Activated T-cell treated with anti-CD3 and anti-CD28 coated beads, Interleukin-2, amount 50 U/mL, for 4 hours (primary cell): Measurements from ENCODE around the gene GDF7. TPM values are rescaled to one million over a fixed set of nuclear protein-coding genes. Genes with fewer than 3 reads are reported as not detected.
A peak's percentile ranks its signal among the peaks of the same experiment; 100 is the strongest.

Experiments
- ATAC-seq, 2 donors: fragments of 200-7000 bp; cut with Tn5 transposase; one replicate each; pipeline ENCODE4 v1.10.0; 2021
- DNase-seq: peaks from one replicate; pipeline ENCODE4 v3.0.0-alpha.2; 2020
- H3K27me3 Mint-ChIP-seq: one replicate; pipeline ENCODE4 v1.8.0; 2021; ENCODE audit warnings: low read depth, mixed read lengths
- H3K36me3 Mint-ChIP-seq: one replicate; pipeline ENCODE4 v1.8.0; 2022; ENCODE audit warnings: mixed read lengths; ENCODE audit not compliant: insufficient read depth
- H3K4me1 Mint-ChIP-seq: one replicate; pipeline ENCODE4 v1.8.0; 2021; ENCODE audit warnings: low read depth, mixed read lengths
- H3K4me3 Mint-ChIP-seq: one replicate; pipeline ENCODE4 v1.8.0; 2021; ENCODE audit warnings: mild to moderate bottlenecking, moderate library complexity, mixed read lengths
- H3K9me3 Mint-ChIP-seq: one replicate; pipeline ENCODE4 v1.8.0; 2021; ENCODE audit warnings: mixed read lengths
- total RNA-seq, 3 donors: library from RNA; stranded (reverse); gene quantifications; one replicate each; pipeline ENCODE4 v1.2.1, GENCODE V29; 2021

The GDF7 gene
- total RNA-seq, 3 donors from 2014 or later: 0.03 to 0.05 TPM; not detected in 1

- no peaks in the 10 kb centered on the region for H3K27me3 Mint-ChIP-seq
- DNase-seq (no peak), ATAC-seq (no peak)
- peaks cover 13% of the 10 kb centered on the region for H3K36me3 Mint-ChIP-seq
- peaks cover 28% of the 10 kb centered on the region for H3K4me1 Mint-ChIP-seq
- H3K9me3 Mint-ChIP-seq: no peaks in the 10 kb centered on the region
- H3K4me3 Mint-ChIP-seq: no peak overlapping the region
Measured at GRCh38 chr2:20645761-20646160, 21.2 kb upstream of the GDF7 start.

- Mint-ChIP-seq H3K4me3 (no peak overlapping the region), H3K4me1 (peaks cover 31% of the 10 kb centered on the region), H3K36me3 (peaks cover 11% of the 10 kb centered on the region), H3K27me3 (no peaks in the 10 kb centered on the region), H3K9me3 (no peaks in the 10 kb centered on the region)
- ATAC-seq (no peak), DNase-seq (no peak)
Measured at GRCh38 chr2:20646446-20646845, 20.5 kb upstream of the GDF7 start.

- no peak for DNase-seq
- no peak for ATAC-seq
- no peaks in the 10 kb centered on the region for H3K9me3 Mint-ChIP-seq
- no peak overlapping the region for H3K4me3 Mint-ChIP-seq
- peaks cover 11% of the 10 kb centered on the region for H3K36me3 Mint-ChIP-seq
- peaks cover 34% of the 10 kb centered on the region for H3K4me1 Mint-ChIP-seq
- H3K27me3 Mint-ChIP-seq: no peaks in the 10 kb centered on the region
Measured at GRCh38 chr2:20647211-20647610, 19.7 kb upstream of the GDF7 start.

- no peaks in the 10 kb centered on the region for H3K9me3 Mint-ChIP-seq
- DNase-seq (no peak), ATAC-seq (no peak)
- H3K4me3 Mint-ChIP-seq: no peak overlapping the region
- H3K27me3 Mint-ChIP-seq: no peaks in the 10 kb centered on the region
- peaks cover 32% of the 10 kb centered on the region for H3K4me1 Mint-ChIP-seq
- peaks cover 11% of the 10 kb centered on the region for H3K36me3 Mint-ChIP-seq
Measured at GRCh38 chr2:20647738-20648137, 19.2 kb upstream of the GDF7 start.

- H3K27me3 Mint-ChIP-seq: no peaks in the 10 kb centered on the region
- no peak overlapping the region for H3K4me3 Mint-ChIP-seq
- DNase-seq: no peak
- H3K9me3 Mint-ChIP-seq: no peaks in the 10 kb centered on the region
- no peak for ATAC-seq
- H3K4me1 Mint-ChIP-seq: peaks cover 32% of the 10 kb centered on the region
- peaks cover 11% of the 10 kb centered on the region for H3K36me3 Mint-ChIP-seq
Measured at GRCh38 chr2:20648206-20648605, 18.7 kb upstream of the GDF7 start.

GRCh38 chr2:20648831-20649230 is 18.1 kb upstream of the GDF7 start:
- DNase-seq (no peak), ATAC-seq (no peak)
- Mint-ChIP-seq H3K4me1 (peaks cover 32% of the 10 kb centered on the region), H3K9me3 (no peaks in the 10 kb centered on the region), H3K4me3 (no peak overlapping the region), H3K36me3 (peaks cover 11% of the 10 kb centered on the region), H3K27me3 (no peaks in the 10 kb centered on the region)

- H3K4me3 Mint-ChIP-seq: peak overlapping the region; percentile 86
- DNase-seq (no peak), ATAC-seq (no peak)
- H3K4me1 Mint-ChIP-seq: peaks cover 32% of the 10 kb centered on the region
- peaks cover 4% of the 10 kb centered on the region for H3K36me3 Mint-ChIP-seq
- H3K27me3 Mint-ChIP-seq: no peaks in the 10 kb centered on the region
- H3K9me3 Mint-ChIP-seq: no peaks in the 10 kb centered on the region
Measured at GRCh38 chr2:20649576-20649975, 17.4 kb upstream of the GDF7 start.

GRCh38 chr2:20649976-20650375 is 17.0 kb upstream of the GDF7 start:
- DNase-seq (no peak), ATAC-seq (no peak)

GRCh38 chr2:20650393-20650876 is 16.5 kb upstream of the GDF7 start:
- Mint-ChIP-seq H3K4me1 (peaks cover 32% of the 10 kb centered on the region), H3K9me3 (no peaks in the 10 kb centered on the region), H3K27me3 (no peaks in the 10 kb centered on the region), H3K4me3 (peak overlapping the region; percentile 86), H3K36me3 (no peaks in the 10 kb centered on the region)
- DNase-seq: no peak
- peak; percentile 5 to 11 for ATAC-seq

More at GRCh38 chr2:20649976-20650375, 17.0 kb upstream of the GDF7 start:
- H3K9me3 Mint-ChIP-seq: no peaks in the 10 kb centered on the region
- H3K4me1 Mint-ChIP-seq: peaks cover 32% of the 10 kb centered on the region
- peaks cover under 1% of the 10 kb centered on the region for H3K36me3 Mint-ChIP-seq
- peak overlapping the region; percentile 86 for H3K4me3 Mint-ChIP-seq
- no peaks in the 10 kb centered on the region for H3K27me3 Mint-ChIP-seq

- Mint-ChIP-seq H3K36me3 (no peaks in the 10 kb centered on the region), H3K4me1 (peaks cover 32% of the 10 kb centered on the region), H3K4me3 (peak within 1 kb of the TSS; percentile 86), H3K27me3 (peaks cover 3% of the 10 kb centered on the region), H3K9me3 (no peaks in the 10 kb centered on the region)
- ATAC-seq (peak; percentile 96 to 97), DNase-seq (peak; percentile 84)
Measured at GRCh38 chr2:20650877-20651730, 15.8 kb upstream of the GDF7 start, which contains the start of gene HS1BP3. HS1BP3 (minus strand) TSS chr2:20651098; CDS start chr2:20651063, 35 bp downstream.

- peaks cover 32% of the 10 kb centered on the region for H3K4me1 Mint-ChIP-seq
- no peak for DNase-seq
- peaks cover 3% of the 10 kb centered on the region for H3K27me3 Mint-ChIP-seq
- H3K36me3 Mint-ChIP-seq: no peaks in the 10 kb centered on the region
- no peak for ATAC-seq
- peak overlapping the region; percentile 83 for H3K4me3 Mint-ChIP-seq
- H3K9me3 Mint-ChIP-seq: no peaks in the 10 kb centered on the region
Measured at GRCh38 chr2:20651731-20652099, 15.2 kb upstream of the GDF7 start.

GRCh38 chr2:20652141-20652540 is 14.8 kb upstream of the GDF7 start:
- ATAC-seq (no peak), DNase-seq (no peak)
- no peaks in the 10 kb centered on the region for H3K36me3 Mint-ChIP-seq
- peaks cover 32% of the 10 kb centered on the region for H3K4me1 Mint-ChIP-seq
- H3K27me3 Mint-ChIP-seq: peaks cover 5% of the 10 kb centered on the region
- peak overlapping the region; percentile 83 for H3K4me3 Mint-ChIP-seq
- no peaks in the 10 kb centered on the region for H3K9me3 Mint-ChIP-seq

- peaks cover 30% of the 10 kb centered on the region for H3K4me1 Mint-ChIP-seq
- peaks cover 5% of the 10 kb centered on the region for H3K27me3 Mint-ChIP-seq
- no peaks in the 10 kb centered on the region for H3K36me3 Mint-ChIP-seq
- ATAC-seq (no peak), DNase-seq (no peak)
- no peak overlapping the region for H3K4me3 Mint-ChIP-seq
- no peaks in the 10 kb centered on the region for H3K9me3 Mint-ChIP-seq
Measured at GRCh38 chr2:20652673-20653575, 14.0 kb upstream of the GDF7 start.

- H3K4me1 Mint-ChIP-seq: peaks cover 21% of the 10 kb centered on the region
- H3K27me3 Mint-ChIP-seq: peaks cover 8% of the 10 kb centered on the region
- H3K9me3 Mint-ChIP-seq: no peaks in the 10 kb centered on the region
- no peak for DNase-seq
- no peak overlapping the region for H3K4me3 Mint-ChIP-seq
- H3K36me3 Mint-ChIP-seq: no peaks in the 10 kb centered on the region
- ATAC-seq: no peak
Measured at GRCh38 chr2:20653695-20654534, 13.0 kb upstream of the GDF7 start.
